HG02588 (cell line): Measurements from ENCODE around the gene NOL8.

Experiments
- ATAC-seq: cut with Tn5 transposase; IDR thresholded peaks from one replicate; pipeline ENCODE4 v1.9.1; 2021; ENCODE audit warnings: mild to moderate bottlenecking, moderate library complexity; ENCODE audit not compliant: unreplicated experiment

The NOL8 gene

DNA sequence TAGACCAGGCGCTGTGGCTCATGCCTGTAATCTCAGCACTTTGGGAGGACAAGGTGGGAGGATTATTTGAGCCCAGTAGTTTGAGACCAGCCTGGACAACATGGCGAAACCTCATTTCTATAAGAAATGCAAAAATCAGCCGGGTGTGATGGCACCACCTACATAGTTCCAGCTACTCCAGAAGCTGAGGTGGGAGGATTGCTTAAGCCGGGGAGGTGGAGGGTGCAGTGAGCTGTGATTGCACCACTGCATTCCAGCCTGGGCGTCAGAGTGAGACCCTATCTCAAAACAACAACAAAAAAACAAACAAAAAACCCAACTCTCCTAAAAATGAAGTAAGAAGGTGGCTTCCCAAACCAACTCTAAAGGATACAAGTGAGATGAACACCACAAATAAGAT lies 54.6 kb downstream of the NOL8 start:
- no peak for ATAC-seq

DNA sequence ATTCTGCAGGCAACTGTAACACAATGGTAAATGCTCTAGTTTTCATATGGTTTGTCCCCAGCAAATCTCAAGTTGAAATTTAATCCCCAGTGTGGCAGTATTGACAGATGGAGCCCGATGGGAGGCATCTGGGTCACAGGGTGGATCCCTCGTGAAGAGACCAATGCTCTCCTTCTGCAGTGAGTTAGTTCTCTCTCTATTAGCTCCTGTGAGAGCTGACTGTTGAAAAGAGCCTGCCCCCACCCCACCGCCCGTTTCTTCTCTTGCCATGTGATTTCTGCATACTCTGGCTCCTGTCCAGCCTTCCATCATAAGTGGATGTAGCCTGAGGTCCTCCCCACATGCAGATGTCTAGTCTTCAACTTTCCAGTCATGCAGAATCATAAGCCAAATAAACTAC lies 58.7 kb downstream of the NOL8 start:
- ATAC-seq = no peak

DNA sequence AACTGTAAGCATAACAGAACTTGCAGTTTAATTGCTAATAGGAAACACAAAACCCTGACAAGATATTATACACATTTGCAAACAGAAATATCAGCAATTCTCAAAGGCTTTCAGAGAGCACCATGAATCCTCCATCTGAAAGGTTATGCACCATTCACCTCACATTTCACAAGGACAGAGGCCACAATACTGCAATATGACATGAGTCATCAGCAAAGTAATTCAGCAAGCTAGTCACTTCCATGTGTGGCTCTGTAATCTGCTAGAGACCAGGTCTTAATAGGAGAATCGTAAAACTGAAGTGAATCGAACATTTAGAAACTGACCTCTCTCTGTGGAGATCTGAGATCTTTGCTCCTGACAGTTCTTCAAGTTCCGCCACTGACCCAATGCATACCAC lies 60.0 kb downstream of the NOL8 start:
- ATAC-seq = no peak

DNA sequence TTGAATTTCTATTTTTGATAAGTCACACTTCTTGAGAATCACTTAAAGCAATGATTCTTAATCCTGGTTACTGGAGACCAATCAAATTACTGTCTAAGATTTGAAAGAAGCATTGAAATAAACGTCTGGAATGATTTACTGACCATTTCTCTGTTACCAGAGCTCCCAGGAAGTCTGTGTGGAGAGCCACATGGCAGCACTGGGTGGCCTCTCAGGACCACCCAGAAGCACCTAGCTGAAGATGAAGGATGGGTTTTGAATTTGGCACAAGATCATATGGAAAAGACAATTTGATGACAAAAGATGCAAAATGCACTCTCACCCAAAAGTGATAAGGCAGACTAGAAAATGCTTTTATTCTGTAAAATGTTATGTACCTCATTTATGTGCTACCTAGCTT lies 62.0 kb downstream of the NOL8 start:
- ATAC-seq = no peak

DNA sequence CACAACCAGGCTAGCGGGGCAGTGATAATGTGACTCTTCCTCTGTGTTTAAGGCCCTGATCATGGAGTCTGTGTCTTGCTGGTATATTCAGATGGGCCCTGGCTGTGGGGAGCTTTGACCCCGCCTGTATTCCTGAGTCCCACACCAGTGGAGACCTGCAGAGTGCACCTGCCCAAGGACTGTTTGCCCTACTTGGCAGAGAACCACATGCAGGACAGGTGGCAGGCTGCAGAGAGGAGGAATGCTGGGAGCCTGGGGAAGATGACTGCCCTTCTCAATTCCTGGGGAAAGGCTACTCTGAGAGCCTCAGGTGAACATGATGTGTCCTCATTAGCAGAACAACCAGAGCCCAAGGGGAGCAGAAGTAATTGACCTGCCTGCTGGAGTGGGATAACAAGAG lies 67.8 kb downstream of the NOL8 start:
- ATAC-seq = no peak

DNA sequence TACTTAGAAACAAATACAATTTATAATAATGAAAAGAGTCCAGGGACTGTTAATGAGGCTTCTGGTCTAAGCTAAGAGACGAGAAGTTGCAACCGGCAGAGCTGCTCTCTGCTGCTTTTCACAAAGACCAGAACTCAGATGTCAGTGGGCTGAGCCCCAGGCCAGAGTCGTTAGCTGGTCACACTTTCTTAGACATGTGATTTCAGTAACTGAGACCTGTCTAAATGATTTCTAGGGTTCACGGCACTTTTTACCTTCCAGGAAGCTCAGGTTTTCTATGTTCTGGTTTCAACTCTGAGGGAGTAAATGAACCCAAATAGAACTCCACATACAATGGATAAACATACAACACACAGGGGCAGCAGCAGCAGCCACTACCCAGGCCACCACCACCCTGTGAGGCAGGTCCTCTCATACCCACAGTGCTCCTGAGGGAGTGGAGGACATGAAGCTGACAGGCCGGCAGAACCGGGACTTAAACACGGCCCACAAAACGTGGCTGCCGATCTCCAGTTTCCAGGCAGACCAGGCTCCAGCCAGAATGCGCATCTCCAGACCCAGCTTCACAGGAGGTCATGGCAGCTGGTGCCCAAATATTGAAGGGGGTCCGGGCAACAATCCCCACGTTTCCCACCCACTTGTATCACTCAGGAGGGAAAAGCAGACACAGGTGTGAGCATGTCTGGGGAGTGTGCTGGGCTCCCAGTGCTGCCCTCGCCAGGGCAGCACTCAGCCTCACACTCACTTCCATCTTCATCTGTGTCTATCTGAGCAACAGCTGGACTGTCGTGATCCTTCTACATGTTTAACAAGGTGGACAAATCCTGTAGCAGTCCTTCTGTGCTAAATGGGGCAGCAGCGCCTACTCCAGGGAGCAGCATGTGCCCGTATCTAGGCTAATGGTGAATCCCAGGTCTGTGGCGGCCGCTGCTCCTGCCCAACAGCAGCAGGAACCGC lies 70.5 kb downstream of the NOL8 start:
- ATAC-seq = no peak

DNA sequence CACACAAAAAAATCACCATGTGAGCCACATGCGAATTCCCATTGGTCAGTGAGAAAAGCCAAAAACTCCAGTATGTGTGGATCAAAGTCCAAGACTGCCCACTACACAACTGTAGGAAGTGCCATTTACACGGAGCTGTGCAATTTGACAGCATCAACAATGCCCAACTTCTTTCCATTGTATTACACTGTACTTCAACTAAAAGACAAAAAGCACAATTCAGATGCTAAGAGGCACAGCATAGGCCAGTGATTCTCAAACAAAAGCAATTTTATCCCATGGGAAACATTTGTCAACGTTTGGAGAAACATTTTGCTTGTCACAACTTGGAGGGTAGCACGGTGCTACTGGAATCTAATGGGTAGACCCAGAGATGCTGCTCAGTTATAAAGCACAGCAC lies 71.5 kb downstream of the NOL8 start:
- no peak for ATAC-seq

DNA sequence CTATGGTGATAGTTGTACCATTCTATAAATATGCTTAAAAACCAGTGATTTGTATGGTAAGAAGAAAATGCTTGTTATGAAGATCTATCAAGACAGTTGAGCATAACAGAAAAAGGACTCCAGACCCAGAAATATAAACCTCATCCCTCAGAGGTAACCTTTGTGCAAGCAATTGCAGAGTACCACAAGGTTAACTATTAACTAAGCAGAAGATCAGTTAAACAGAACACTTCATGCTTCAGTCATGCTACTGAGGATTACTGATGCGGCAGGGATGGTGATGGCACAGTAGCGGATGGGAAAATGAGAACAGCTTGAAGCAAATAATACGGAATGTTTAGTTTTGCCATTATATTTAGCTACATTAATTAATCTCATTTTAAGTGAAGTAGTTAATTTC lies 77.2 kb downstream of the NOL8 start:
- no peak for ATAC-seq
